Kidney (tissue), 14 donors: ENCODE data around the gene SLC46A2. TPM values are rescaled to one million over a fixed set of nuclear protein-coding genes. Genes with fewer than 3 reads are reported as not detected.

Experiments used
- DNase-seq, 5 donors: peaks; one replicate each; pipeline ENCODE4 v3.0.0-alpha.2; 2013 to 2020
- FAIRE-seq: peaks from 2 replicates; lab custom pipeline; 2012; peaks lifted over from hg19 to GRCh38; lab: Jason Lieb, UNC
- H3K27ac ChIP-seq, 2 donors: one replicate each; pipeline ENCODE4 v1.7.0; 2013; ENCODE audit warnings: low read depth in 2 of 2, low read length in 2 of 2, inconsistent platforms in 1 of 2
- H3K27me3 ChIP-seq: one replicate; pipeline ENCODE4 v1.7.1; 2013; ENCODE audit warnings: low read length, inconsistent platforms; ENCODE audit not compliant: control insufficient read depth, insufficient read depth
- H3K36me3 ChIP-seq, 3 donors: one replicate each; pipeline versions ENCODE4 v1.7.0 to v1.7.1; 2013; ENCODE audit warnings: low read length in 3 of 3, control low read depth in 1 of 3, inconsistent platforms in 1 of 3; ENCODE audit not compliant: insufficient read depth in 3 of 3, control insufficient read depth in 2 of 3
- H3K4me1 ChIP-seq, 3 donors: one replicate each; pipeline versions ENCODE4 v1.7.0 to v1.7.1; 2013; ENCODE audit warnings: low read length in 3 of 3, inconsistent platforms in 1 of 3, low read depth in 1 of 3; ENCODE audit not compliant: control insufficient read depth in 2 of 3, insufficient read depth in 2 of 3
- H3K4me3 ChIP-seq, 3 donors: one replicate each; pipeline versions ENCODE4 v1.7.0 to v1.8.1; 2013; ENCODE audit warnings: low read length in 3 of 3, control low read depth in 1 of 3, inconsistent platforms in 1 of 3
- H3K9ac ChIP-seq, 3 donors: one replicate each; pipeline versions ENCODE4 v1.7.0 to v1.7.1; 2013; ENCODE audit warnings: low read length in 3 of 3, control low read depth in 1 of 3, inconsistent platforms in 1 of 3
- H3K9me3 ChIP-seq, 3 donors: one replicate each; pipeline versions ENCODE4 v1.7.0 to v1.7.1; 2013; ENCODE audit warnings: low read length in 3 of 3, control low read depth in 1 of 3, inconsistent platforms in 1 of 3; ENCODE audit not compliant: control insufficient read depth in 2 of 3, insufficient read depth in 1 of 3
- CTCF ChIP-seq: IDR thresholded peaks from 3 replicates; pipeline ENCODE4 v1.5.1; 2012; ENCODE audit warnings: mild to moderate bottlenecking, moderate library complexity, borderline replicate concordance; ENCODE audit not compliant: insufficient read depth; ENCODE audit errors: extremely low read depth
- intact Hi-C: fragments of 100-400 bp; cut with DNase I; formaldehyde crosslinking; loops from one replicate; pipeline ENCODE4 v1.11.1; 2022
- polyA plus RNA-seq: library from polyadenylated mRNA; stranded (reverse); fragments of 350-450 nt; fragmentation: Illumina TruSeq; extraction: RNeasy Lipid Tissue Mini Kit (QIAGEN cat#74804); gene quantifications from one replicate; pipeline ENCODE4 v1.2.3, GENCODE V29; 2014; ENCODE audit warnings: low read depth, low replicate concordance; ENCODE audit not compliant: insufficient read depth
- total RNA-seq: library from RNA; stranded (reverse); fragmentation: NEBNext Ultra II Directional; extraction: Animal tissue kit (Norgen Biotek cat#: 25700); gene quantifications from one replicate; pipeline ENCODE4 v1.2.1, GENCODE V29; 2021
- donor health status: control.
- donor health status: control.
- donor health status: control.
- donor health status: control.
- donor health status: control.
- donor health status: DM: yes; HTN: yes; CAD: no.
- donor health status: Normal renal cell carcinoma (clear cell type).

Gene SLC46A2
- total and polyA plus RNA-seq, 2 donors from 2014 or later = 0.66 TPM; not detected in 1

GRCh38 chr9:112854657-112855056, 36.0 kb downstream of the SLC46A2 start:
- Histone ChIP-seq H3K4me1 (no peaks in the 10 kb centered on the region), H3K9ac (no peak overlapping the region), H3K4me3 (no peak overlapping the region), H3K27me3 (no peaks in the 10 kb centered on the region), H3K36me3 (peaks cover 0 to 27% (median 19%) of the 10 kb centered on the region in 3 donors), H3K27ac (no peak overlapping the region), H3K9me3 (no peaks in the 10 kb centered on the region)
- TF ChIP-seq CTCF = no peak
- no peak for DNase-seq
- intact Hi-C loops = no loop called here
- FAIRE-seq = no peak

DNA sequence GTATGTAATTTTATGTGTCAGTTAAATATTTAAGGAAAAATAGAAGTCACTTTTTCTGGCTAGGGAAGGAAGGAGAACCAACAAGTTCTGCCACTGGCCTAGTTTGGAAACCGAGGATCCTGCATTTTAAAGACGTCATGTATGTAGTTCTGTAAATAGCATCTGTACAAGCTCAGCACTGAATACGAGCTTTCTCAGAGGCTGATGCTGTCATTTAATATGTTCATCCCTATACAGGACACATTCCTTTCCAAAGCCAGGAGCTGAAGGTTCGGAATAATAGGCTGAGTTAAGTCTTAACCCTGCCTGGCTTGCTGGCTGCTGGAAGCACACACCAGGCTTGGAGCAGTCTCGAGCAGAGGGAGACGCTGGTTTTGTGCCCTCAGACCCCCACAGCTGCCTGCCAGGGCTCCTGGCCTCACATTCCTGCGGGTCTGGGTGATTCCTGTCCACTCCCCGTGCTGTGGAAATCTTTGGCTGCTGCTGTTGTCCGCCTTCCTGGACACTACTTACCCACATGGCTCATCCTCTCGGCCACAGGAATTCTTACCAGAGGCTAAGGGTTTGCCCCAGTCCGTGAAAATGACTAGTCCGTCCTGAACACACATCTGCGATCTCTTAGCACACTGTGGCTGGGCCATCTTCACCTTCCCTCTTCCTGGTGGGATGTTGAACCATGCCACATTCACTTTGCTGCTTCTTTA, 36.6 kb downstream of the SLC46A2 start:
- Histone ChIP-seq H3K27ac (no peak overlapping the region), H3K4me1 (no peaks in the 10 kb centered on the region), H3K36me3 (peaks cover 0 to 27% (median 19%) of the 10 kb centered on the region in 3 donors), H3K27me3 (no peaks in the 10 kb centered on the region), H3K9ac (no peak overlapping the region), H3K9me3 (no peaks in the 10 kb centered on the region), H3K4me3 (no peak overlapping the region)
- no peak for FAIRE-seq
- intact Hi-C loops = no loop called here
- DNase-seq = no peak
- TF ChIP-seq CTCF = no peak

DNA sequence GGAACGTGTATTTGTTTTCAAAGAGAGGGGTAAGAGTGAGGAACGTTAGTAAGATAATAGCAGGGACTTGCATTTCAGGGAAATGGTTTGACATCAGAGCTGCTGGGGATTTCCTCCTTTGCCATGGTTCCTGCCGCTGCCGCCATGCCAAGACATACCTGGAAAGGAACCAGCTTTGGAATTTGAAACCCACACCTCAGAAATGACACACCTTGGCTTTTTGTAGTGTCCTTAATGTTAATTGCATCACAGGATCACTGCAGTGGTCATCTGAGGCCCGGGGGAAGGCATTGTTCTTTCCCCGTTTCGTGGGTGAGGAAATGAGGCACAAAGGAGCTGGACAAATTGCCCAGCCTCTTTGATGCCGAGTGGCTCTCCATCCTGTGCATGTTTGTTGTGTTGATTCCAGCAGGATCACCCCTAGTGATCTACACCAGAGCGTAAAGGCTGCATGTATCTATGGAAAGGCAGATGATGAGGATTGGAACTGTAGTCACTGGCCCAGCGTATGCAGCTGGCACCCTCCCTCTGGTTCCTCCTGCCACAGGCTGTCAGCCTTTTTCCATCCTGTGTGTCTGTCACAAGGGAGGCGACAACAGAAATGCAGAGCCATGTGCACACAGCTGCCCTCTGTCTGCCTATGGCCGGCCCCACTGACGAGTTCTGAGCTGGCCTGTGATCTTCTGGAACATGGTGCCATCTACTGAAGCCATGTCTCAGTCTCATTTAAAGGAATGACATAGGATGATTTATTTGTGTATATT, 37.8 kb downstream of the SLC46A2 start:
- TF ChIP-seq CTCF = no peak
- Histone ChIP-seq H3K27me3 (no peaks in the 10 kb centered on the region), H3K9me3 (no peaks in the 10 kb centered on the region), H3K9ac (no peak overlapping the region), H3K4me1 (no peaks in the 10 kb centered on the region), H3K36me3 (peaks cover 0 to 27% (median 19%) of the 10 kb centered on the region in 3 donors), H3K4me3 (no peak overlapping the region), H3K27ac (no peak overlapping the region)
- DNase-seq (no peak), FAIRE-seq (no peak)
- intact Hi-C loops = no loop called here
